TTC549 (cell line): ENCODE results near the gene GRIP2.

ENCODE experiments used
- FAIRE-seq: peaks from 2 replicates; lab custom pipeline; 2012; peaks lifted over from hg19 to GRCh38; lab: Jason Lieb, UNC

The GRIP2 gene

DNA sequence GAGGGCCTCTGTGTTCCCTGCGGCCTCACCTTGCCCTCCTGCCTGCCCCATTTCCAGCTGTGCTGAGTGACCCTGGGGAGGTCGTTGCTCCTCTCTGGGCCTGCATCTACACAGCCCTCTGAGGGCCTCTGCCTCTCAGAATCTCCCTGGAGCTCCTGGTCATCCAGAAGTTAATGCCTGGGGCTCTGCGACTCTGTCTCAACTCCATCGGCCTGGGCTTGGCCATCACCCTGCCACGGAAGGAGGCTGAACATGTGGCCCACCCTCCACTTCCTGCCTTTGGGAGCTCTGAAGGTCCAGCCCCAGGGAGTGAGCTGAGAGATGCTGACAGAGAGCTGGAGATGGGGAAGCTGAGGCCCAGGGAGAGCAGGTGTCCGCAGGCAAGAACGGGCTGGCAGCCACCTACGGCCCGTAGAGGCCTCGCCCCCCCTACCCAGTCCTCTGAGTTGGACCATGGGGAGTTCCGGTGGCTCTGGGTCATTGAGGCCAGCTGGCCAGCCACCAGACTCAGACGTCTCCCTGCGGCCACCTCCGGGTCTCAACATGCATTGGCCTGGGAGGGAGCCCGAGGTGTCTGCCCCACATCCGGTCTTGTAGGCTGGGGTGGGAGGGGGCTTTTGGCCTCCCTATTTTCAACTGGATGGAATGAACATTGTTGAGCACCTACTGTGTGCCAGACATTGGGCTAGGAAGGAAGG is 34.2 kb downstream of the GRIP2 start:
- FAIRE-seq = no peak

DNA sequence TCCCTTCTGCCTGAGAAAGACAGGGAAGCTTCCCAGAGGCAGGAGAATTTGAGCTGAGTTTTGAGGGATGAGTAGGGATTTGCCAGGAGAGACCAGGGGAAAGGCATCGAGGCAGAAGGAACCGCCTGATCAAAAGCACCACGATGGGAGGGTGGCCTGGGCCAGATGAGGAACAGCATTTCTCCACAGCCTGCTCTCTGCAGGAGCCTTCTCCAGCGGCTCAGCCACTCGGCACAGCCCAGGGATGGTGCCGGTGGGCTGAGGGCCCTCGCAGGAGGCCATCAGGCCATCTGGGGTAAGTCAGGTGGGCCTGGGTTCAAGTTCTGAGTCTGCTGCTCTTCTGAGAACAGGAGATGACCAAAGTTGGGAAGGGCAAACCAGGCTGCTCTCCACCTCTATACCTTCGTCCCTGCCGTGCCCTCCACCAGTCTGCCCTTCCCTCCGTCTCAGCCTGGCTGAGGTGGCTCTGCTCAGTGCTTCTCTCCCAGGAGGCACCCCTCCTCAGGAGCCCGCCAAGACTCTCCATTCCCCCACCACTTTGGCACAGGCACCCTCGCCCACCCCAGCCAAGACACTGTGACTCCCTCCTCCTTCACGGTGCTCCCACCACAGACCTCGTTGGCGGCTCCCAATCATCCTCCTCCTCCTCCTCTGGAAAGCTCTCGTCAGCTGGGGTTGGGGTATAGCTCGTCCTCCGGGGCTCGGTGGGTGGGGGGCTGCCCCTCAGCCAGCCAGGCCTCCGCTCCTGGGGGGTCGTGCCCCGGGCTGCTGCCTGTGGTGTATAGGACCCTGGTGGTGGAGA is 34.9 kb downstream of the GRIP2 start:
- no peak for FAIRE-seq

DNA sequence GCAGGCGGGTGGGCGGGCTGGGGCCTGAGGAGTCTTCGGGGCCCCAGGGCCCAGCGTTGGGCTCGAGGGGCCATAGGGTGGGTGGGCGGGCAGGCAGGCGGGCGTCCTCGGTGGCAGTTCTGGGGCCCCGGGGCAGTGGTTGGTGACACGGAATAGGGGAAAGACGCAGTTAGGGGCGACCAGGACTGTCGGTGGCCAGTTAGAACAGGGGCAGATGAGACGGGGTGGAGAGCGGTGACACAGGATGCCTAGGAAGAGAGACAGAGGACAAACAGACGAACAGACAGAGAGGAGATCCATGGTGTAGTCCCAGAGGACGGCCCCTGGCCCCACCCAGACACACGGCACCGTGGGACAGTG is 36.5 kb downstream of the GRIP2 start:
- no peak for FAIRE-seq

DNA sequence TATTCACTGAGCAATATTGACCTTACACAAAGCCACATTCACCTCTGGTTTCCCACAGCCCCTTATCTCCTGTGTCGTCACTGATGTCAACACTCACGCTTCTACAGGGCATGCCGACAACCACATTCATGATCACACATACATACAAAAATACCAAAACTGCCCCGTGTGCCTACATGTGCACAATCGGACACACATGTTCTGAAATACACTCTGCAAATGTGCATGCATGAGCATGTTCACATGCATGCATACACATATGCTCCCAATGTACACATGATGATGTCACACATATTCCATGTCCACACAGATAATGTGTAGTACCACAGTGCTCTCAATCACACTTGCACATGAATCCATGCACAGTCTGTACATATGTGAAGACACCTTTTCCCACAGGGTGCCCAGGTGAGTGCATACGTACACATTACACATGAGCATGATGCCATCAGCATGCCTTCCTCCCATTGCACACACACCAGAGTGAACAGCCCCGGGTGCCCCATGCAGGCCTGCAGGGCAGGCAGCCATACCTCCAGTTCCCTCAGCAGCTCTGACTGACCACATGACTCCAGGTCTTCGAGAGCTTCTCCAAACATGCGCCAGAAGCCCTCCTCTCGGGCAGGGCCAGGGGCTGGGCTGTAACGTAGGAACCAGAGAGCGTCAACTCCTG is 37.0 kb downstream of the GRIP2 start:
- no peak for FAIRE-seq

DNA sequence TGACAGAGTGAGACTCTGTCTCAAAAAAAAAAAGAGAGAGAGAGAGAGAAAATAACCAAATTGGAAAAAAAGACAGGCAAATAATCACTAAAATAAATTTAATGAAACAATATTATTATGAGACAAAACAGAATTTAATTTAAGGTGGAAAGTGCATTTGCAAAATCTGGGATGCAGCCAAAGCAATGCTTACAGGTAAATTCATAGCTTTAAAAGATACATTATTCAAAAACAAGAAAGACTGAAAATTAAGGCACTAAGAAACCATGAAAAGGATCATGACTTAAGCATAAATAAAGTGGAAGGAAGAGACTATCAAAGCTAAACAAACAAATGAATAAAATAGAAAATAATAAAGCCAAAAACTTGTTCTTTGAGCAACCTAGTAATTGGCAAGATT is 37.7 kb downstream of the GRIP2 start:
- no peak for FAIRE-seq

DNA sequence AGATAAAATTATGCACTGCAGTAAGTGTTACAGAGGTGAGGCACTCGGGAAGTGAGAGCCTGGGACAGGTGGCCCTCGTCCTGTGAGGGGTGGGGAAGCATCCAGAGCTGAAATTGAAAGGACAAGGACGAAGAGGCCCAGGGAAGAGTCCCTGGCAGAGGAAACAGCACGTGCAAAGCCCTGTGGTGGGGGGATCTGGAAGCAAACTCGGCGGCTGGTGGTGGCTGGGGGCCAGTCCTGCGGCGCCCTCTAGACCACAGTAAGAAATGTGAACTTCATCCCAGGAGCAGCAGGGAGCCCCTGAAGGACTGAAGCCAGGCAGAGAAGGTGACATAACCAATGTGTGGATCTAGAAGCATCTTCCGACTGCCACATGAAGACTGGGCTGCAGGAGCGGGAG is 42.8 kb downstream of the GRIP2 start:
- no peak for FAIRE-seq

DNA sequence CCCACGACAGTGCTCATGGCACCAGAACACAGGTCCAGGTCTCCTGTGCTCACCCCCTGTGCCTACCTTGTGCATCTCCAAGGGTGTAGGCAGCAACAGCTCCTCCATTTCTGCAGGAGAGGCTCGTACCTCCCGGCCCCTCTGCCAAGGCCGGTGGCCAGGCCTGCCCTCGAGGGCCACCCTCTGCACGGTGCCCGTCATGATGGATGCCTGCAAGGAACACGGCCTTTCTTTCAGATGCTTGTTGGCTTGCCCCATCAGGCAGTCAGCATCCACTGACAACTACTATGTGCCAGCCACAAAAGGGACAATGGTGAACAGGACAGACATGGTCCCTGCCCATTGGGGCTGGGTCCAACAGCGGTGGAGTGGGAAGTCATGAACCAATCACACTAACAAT is 43.8 kb downstream of the GRIP2 start:
- no peak for FAIRE-seq

DNA sequence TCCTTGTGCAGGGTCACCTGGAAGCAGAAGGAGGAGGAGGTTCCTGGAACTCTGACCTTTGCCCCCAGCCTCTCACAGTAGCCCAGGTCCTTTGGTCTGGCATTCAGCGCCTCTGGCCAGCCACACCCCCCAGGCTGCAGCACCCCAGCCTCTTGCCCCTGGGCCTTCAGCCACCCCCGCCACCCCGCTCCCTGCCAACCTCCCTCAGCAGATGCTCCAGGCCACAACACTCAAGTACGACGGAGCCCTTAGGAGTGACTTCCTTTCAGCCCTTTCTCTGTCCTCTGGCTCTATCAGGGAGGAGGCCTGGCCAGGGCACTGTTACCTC is 45.2 kb downstream of the GRIP2 start:
- no peak for FAIRE-seq

DNA sequence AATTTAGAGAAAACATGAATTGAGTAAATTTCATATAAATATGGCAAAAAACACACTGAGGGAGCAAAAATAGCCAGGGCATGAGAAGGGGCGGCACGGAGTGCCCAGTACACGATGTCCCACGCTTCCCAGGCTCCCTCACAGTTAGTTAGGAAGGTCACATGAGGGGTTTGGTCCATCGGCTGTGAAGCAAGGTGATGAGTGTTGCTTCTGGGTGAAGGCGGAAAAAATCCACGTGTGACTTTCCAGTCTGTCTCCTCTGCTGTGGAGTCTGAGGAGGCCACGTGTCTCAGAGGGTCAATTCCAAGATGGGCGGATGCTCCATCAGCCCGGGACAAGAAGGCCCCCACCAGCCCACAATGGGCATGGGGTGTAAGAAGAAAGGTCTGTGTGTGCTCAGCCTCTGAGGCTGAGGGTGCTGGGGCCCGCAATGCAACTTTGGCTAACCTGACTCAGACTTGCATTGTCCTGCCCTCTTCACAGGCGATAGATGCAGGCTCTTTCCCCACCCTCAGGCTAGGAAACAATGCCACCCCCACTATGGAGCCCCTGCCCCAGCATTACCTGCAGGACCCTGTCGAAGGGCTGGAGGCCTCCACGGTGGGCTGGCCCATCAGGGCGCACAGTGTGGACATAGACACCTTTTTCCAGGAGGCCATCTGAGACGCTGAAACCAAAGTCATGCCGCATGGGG is 45.7 kb downstream of the GRIP2 start:
- no peak for FAIRE-seq

DNA sequence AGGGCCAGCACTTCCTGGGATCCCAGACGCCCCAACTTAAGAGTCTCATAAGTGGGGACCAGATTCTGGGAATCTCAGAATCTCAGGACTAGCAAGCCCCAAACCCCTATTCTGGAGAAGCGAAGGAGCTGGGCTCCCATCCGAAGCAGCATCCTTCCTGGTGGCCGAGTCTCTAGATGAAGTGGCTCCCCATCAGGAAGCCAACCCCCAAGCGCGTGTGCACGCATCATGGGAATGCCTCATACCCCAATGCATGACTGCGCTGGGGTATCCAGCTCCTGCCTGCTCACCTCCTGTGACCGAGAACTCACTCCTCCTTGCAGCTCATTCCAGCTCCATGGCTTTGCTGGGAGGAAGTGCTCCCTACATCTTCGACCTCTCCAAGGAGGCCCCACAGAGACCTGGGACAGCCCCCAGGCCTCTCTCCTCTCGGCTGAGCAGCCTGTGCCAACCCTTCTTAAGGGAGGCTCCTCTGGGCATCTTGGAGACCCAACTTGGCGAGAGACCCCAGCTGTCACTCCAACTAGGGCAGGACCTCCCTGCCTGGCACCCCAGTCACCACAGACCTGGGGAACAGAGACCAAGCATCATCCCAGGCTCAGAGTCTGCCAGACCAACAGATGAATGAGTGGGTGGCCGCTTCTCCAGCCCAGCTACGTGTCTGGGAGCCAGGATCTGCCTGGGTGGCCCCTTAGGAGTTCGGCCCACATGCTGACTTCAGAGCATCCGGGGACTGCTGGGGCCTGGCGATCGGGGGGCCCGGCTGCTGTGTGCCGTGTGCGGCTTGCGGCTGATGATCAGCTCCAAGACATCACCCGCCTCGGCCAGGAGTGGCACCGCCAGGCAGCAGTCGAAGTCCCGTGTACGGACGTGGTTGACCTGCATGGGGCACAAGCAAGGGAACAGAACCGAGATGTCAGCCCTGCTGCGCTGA is 46.9 kb downstream of the GRIP2 start:
- no peak for FAIRE-seq

DNA sequence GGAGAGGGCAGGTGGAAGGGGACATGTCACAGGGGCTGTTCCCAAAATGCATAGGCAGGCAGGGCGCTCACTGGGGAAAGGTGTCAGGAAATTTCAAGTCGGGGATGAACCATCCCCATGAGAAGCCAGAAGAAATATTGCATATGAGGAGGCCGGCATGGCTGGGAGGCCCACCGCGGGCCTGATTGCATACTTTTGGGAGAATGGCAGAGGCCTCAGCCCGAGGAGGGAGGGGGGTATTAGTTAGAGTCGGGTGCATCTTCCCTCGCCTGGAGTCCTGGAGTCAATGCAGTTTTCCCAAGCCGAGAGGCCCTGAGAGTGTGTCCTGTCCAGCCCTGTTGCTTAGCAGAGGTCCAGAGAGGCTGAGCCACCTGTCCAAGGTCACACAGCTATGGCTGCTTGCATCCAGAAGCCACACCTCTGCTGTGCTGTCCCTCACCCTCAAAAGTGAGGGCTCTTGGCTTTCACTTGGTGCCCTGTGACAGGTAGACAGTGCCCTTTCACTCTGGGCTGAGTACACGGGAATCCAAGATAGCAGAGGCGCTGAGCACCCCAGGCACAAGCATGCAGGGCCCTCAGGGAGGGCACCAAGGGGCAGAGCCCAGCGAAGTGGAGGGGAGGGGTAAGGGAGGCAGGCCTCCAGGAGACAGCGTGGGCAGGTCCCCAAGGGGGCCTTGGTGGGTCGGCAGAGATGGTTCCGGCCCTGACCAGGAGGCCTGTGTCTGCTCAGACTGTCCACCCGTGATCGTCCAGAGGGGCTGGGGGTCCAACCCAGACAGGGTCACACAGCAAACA is 48.5 kb downstream of the GRIP2 start:
- no peak for FAIRE-seq

DNA sequence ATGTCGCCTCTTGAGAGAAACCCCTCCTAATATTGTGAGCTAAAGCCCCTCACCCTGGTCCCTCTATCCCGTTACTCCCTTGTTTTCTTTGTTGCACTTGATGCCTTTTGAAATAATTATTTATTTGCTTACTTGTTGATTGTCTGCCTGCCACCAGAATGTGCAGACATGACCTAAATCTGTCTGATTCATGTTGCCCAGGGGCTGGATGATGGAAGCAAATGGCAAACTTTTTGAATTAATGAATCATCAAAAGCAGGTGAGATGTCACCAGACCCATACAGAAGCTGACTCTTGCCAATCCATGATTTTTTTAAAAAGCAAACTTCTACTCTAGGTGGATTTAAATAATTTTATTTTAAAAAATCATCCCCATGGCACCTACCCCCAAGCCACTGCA is 49.3 kb downstream of the GRIP2 start:
- FAIRE-seq = no peak

DNA sequence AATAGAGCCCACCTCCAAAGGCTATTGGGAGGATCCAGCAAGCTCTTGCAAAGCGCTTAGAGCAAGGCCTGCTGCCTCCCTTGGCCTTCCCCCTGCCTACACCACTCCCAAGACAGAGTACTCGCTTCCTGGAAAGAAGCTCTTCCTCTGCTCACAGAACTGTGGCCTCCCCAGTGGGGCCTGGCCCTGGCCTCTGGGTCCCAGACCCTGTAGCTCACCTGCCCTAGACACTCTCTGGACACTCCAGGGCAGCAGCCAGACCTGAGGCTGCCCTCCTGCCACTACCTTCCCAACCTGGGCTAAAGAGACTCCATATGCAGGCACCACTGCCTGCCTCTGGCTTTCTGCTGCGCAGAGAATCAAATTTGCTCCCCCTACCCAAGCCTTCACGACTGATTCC is 49.9 kb downstream of the GRIP2 start:
- FAIRE-seq = peak; percentile 22

DNA sequence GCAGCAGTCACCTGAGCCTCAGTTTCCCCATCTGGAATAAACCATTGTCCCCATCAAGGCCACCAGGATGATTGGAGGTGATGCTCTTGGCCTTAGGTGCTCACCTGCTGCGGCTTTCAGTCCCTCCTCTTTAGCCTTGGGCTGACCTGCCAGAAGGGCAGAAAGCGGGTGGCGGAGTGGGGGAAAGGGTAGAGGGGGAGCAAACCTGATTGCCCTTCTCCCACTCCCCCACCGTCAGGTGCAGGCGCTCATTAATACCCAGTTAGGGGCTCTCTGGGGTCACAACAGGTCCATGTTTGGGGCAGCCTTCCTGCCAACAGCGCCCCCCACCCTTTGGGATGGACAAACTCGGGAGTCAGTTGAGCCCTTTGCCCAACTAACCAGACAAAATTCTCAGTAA is 50.5 kb downstream of the GRIP2 start:
- FAIRE-seq = no peak

DNA sequence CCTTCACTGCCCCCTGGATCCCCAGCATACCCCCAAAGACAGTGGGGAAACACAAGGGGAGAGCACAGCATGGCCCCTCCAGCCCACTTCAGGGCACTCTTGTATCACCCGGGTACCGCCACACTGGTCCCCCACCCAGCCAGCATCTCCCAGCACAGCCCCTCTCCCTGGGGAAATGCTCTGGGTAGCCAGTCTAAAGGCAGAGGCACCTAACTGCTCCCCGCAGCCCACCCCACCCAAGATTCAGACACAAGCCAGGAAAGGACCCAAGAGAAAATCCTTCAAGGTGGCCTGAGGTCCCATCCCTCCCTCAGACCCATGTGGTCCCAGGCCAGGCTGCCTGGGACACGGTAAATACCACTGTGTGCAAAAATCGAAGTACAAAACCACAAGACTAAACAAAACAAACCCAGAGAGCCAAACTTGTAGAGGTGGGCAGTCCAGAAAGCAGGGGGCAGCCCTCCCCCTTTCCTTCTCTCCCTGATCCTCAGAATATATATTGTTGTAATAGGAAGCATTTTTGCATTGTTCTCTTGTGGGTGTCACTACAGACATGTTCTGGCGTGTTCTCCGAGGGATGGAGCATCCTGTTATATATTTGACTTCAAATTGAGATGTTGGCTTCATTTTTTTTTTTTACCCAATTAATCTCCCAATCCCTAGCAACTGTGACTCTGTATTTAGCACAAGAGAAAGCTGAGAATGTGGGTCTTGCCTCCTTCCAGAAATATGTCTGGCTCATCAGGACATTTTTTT is 51.7 kb downstream of the GRIP2 start:
- FAIRE-seq = no peak

DNA sequence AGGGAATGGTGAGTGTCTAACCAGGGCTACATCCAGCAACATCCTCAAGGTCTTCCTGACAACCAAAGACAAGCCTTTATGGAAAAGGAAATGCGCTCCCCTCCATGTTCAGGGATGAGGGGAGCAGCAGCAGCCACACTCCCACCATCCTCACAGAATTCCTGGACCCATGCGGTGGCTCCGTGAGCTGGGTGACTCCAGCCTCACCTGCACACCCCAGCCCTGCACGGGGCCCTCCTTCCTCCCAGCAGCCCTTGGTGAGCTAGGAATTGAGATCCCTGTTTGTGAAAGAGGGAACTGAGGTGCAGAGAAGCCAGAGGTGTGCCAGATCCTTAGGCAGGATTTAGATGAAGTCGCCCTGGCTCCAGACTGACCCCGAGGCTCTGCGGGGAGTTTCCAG is 52.3 kb downstream of the GRIP2 start:
- no peak for FAIRE-seq

DNA sequence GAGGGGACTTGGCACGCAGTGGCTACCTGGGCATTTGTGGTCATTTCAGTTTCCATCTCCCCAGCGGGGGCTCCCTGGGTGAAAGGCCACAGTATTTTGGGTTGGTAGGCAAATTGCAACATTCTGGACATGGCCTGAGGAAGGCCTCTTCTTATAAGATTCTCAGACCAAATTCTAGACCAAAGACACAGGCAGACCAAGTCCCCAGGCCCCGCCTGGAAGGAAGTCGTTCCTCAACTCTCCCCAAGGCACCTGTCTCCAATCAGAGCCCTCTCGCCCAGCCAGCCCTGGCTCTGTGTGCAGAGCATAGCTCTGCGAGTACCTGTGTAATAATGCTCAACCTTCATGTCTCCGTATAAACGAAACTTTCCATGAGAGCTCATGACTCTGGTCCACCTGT is 53.1 kb downstream of the GRIP2 start:
- no peak for FAIRE-seq

DNA sequence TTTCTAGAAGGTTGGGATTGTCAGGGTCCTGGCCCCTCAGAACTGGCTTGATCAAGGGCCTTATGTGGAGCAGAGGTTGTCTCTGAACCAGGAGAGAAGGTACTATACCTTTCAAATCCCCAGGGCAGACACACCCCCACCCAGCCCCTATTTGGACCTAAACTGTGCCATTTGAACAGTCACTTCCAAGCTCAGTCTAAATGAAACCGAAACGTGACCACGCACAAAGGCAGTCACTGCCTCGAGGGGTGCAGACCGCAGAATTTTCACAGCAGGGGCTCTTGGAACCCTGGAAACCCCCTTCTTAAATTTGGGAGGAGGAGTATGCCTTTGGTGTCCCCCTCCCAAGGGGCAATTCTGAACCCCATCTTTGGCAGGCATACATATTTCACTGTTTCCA is 53.7 kb downstream of the GRIP2 start:
- no peak for FAIRE-seq

DNA sequence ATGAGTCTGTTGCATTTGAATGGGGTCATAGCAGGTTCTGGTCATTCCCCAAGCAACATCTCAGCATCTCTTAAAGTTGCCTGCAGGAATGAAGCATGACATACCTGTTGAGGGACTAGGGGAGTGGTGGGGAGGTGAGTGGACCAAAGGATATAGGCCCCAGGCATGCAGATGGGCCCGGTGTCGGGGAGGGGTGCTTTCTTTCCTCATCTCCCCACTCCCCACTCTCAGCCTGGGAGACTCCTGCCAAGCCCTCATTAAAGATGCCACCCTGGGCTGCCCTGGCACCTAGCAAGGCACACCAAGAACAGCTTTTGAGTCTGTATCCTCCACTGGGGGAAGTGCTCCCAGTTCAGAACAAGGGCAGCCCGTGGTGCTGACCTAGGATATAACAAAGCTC is 54.2 kb downstream of the GRIP2 start:
- FAIRE-seq = no peak

DNA sequence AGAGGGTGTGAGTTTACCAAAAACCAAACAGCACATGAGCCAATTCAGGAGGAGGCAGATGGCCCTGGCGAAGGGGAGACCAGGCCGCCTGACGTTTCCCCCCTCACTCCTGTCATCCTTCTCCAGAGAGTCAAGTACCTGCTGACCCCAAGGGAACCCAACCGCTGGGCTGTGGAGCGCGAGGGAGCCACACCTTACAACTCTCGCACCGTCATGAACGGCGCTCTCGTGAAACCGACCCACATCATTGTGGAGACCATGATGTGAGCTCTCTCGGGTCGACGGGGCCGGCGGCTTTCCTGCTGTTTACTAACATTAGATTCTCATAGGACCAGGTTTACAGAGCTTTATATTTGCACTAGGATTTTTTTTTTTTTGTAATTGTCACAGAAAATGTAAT is 55.4 kb downstream of the GRIP2 start:
- no peak for FAIRE-seq
